NCI-H460 (cell line): ENCODE data around the gene MYL7. TPM values are rescaled to one million over a fixed set of nuclear protein-coding genes. Genes with fewer than 3 reads are reported as not detected.

ENCODE experiments used
- DNase-seq: peaks from one replicate; pipeline ENCODE4 v3.0.0-alpha.2; 2016; ENCODE audit warnings: low read depth; ENCODE audit errors: extremely low read depth
- total RNA-seq: library from RNA; depleted of rRNA; stranded (reverse); fragments of >200 nt; shearing (Covaris generic); gene quantifications from 2 replicates; pipeline ENCODE4 v1.2.3, GENCODE V29; 2014

MYL7 gene
- total RNA-seq, 1 experiment from 2014 or later: not detected

DNA sequence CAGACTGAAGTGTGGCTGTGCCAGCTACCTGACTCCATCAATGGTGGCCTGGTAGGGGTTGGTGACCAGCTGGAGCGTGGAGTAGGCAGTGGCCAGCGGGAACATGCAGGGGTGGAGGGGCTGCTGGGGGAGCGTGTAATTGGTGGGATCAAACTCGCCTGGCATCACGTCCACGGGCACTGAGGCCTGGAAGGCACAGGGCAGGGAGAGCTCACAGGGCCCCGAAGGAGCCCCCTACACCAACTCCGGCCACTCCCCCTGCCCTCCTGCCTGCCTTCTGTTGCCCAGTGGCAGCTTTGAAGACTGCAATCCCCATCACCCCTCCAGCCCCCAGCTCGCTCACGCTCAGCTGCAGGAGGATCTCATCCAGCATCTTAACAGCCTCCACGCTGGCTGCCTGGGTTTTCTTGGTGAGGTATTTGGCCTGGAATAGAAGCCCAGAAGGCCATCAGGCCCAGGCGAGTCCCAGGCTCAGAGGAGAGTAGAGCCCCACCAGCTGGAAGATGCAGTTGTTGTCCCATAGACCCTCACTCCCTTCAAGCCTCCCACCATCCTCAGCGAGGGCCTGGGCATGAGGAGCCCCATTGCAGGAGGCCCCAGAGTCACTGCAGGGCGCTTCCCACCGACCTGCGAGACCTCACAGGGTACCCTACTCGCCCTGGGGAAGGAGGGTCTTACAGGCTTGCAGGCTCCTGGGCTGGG lies 24.9 kb downstream of the MYL7 start:
- no peak for DNase-seq

DNA sequence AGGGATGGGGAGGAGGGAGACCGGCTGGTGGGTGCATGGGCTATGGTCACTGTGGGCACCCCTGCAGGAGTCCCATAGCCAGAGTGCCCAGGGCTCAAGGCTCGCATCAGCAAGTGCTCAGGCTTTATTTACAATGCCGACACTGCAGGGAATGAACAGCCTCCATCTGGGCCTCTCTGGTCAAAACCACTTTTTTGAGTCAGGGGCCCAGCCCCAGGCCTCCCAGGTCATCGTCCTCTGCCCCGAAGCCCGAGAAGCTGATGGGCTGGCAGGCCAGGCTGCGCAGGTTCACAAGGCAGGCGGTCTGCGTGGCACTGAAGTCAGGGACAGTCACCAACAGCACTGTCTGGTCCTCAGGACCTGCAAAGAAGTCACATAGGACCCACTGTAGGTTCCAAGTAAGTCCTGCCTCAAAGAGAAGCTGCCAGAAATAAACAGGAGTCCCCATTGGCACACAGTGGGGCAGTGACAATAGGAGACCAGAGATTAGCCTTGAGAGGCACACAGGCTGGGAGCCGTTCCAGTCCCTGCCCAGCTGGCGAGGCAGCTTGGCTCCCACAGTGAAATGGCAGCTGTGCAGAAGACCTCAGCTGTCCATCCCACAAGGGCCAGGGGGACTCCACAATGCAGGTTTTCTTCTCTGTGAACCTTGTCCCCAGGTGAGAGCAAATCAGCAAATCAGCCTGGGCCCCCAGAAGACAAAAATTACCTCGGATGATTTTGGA lies 26.4 kb downstream of the MYL7 start:
- no peak for DNase-seq

DNA sequence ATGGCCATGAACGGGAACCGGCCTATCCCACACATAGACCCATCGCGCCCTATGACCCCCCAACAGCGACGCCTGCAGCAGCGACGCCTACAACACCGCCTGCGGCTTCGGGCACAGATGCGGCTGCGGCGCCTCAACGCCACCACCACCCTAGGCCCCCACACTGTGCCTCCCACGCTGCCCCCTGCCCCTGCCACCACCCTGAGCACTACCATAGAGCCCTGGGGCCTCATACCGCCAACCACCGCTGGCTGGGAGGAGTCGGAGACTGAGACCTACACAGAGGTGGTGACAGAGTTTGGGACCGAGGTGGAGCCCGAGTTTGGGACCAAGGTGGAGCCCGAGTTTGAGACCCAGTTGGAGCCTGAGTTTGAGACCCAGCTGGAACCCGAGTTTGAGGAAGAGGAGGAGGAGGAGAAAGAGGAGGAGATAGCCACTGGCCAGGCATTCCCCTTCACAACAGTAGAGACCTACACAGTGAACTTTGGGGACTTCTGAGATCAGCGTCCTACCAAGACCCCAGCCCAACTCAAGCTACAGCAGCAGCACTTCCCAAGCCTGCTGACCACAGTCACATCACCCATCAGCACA lies 27.3 kb downstream of the MYL7 start:
- no peak for DNase-seq

DNA sequence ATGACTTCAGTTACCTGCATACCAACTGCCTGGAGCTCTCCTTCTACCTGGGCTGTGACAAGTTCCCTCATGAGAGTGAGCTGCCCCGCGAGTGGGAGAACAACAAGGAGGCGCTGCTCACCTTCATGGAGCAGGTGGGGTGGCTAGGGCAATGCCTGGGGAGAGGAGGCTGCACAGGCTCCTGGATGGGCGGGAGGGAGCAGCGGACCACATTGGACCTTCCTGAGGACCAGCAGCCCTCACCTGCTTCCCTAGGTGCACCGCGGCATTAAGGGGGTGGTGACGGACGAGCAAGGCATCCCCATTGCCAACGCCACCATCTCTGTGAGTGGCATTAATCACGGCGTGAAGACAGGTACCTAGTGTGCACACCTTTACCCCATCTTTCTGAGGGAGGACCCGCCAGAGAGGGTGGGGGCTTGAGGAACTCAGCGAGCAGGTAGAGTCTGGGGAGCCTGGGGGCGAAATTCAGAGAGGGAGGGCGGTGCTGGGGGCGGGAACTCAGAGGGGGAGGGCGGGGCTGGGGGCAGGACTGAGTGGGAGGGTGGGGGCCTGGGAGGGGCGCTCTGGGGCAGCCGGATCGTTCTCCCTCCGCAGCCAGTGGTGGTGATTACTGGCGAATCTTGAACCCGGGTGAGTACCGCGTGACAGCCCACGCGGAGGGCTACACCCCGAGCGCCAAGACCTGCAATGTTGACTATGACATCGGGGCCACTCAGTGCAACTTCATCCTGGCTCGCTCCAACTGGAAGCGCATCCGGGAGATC lies 28.0 kb downstream of the MYL7 start:
- no peak for DNase-seq

GRCh38 chr7:44112231-44112996 lies 28.7 kb downstream of the MYL7 start:
- no peak for DNase-seq

- no peak for DNase-seq
Observed at GRCh38 chr7:44111761-44112160, 29.4 kb downstream of the MYL7 start.

- no peak for DNase-seq
Observed at GRCh38 chr7:44110719-44111635, 30.2 kb downstream of the MYL7 start.

GRCh38 chr7:44109991-44110390 lies 31.1 kb downstream of the MYL7 start:
- DNase-seq: no peak

GRCh38 chr7:44108768-44109750 lies 32.1 kb downstream of the MYL7 start:
- no peak for DNase-seq

GRCh38 chr7:44107961-44108767 lies 33.0 kb downstream of the MYL7 start:
- no peak for DNase-seq

- DNase-seq: no peak
Observed at GRCh38 chr7:44107116-44107960, 33.8 kb downstream of the MYL7 start.

GRCh38 chr7:44106311-44107065 lies 34.6 kb downstream of the MYL7 start:
- DNase-seq: no peak

GRCh38 chr7:44105832-44106231 lies 35.3 kb downstream of the MYL7 start:
- no peak for DNase-seq

GRCh38 chr7:44104860-44105771 lies 36.0 kb downstream of the MYL7 start:
- DNase-seq: no peak
